GM23248 (cell line): Measurements from ENCODE around the gene PRKCE. TPM values are rescaled to one million over a fixed set of nuclear protein-coding genes. Genes with fewer than 3 reads are reported as not detected.

Source experiments
- DNase-seq: peaks from one replicate; pipeline ENCODE4 v3.0.0-alpha.2; 2015
- H2AFZ ChIP-seq: fragments of 200-600 bp; sonication (generic); 2 replicates; pipeline ENCODE4 v1.6.1; 2016; ENCODE audit warnings: antibody characterized with exemption
- H3F3A ChIP-seq: fragments of 200-600 bp; sonication (generic); 2 replicates; pipeline ENCODE4 v1.6.1; 2016; ENCODE audit warnings: mild to moderate bottlenecking, antibody characterized with exemption, mixed run types; ENCODE audit not compliant: insufficient read depth
- H3K27ac ChIP-seq: fragments of 200-600 bp; sonication (generic); 2 replicates; pipeline ENCODE4 v1.5.1; 2016; ENCODE audit warnings: mild to moderate bottlenecking
- H3K27me3 ChIP-seq: fragments of 200-600 bp; sonication (generic); replicated peaks from 2 replicates; pipeline ENCODE4 v1.6.1; 2016; ENCODE audit warnings: mild to moderate bottlenecking; ENCODE audit not compliant: insufficient read depth
- H3K36me3 ChIP-seq: fragments of 200-600 bp; sonication (generic); 2 replicates; pipeline ENCODE4 v1.6.1; 2016; ENCODE audit warnings: low read depth, mild to moderate bottlenecking
- H3K4me1 ChIP-seq: fragments of 200-600 bp; sonication (generic); 2 replicates; pipeline ENCODE4 v1.6.1; 2016; ENCODE audit warnings: mild to moderate bottlenecking; ENCODE audit not compliant: insufficient read depth
- H3K4me2 ChIP-seq: fragments of 200-600 bp; sonication (generic); one replicate; pipeline ENCODE4 v1.6.1; 2016; ENCODE audit warnings: mild to moderate bottlenecking; ENCODE audit not compliant: unreplicated experiment
- H3K4me3 ChIP-seq: fragments of 200-600 bp; sonication (generic); 2 replicates; pipeline ENCODE4 v1.5.1; 2016; ENCODE audit warnings: mild to moderate bottlenecking
- H3K79me2 ChIP-seq: fragments of 200-600 bp; sonication (generic); 2 replicates; pipeline ENCODE4 v1.6.1; 2016; ENCODE audit warnings: mild to moderate bottlenecking; ENCODE audit not compliant: insufficient read depth
- H3K9ac ChIP-seq: fragments of 200-600 bp; sonication (generic); 2 replicates; pipeline ENCODE4 v1.6.1; 2016; ENCODE audit warnings: mild to moderate bottlenecking
- H3K9me2 ChIP-seq: fragments of 200-600 bp; sonication (generic); 2 replicates; pipeline ENCODE4 v1.6.1; 2016; ENCODE audit warnings: mixed run types, mild to moderate bottlenecking, moderate library complexity; ENCODE audit not compliant: insufficient read depth
- H3K9me3 ChIP-seq: fragments of 200-600 bp; sonication (generic); one replicate; pipeline ENCODE4 v1.6.1; 2017; ENCODE audit warnings: low read depth
- H4K20me1 ChIP-seq: fragments of 200-600 bp; sonication (generic); 2 replicates; pipeline ENCODE4 v1.6.0; 2016; ENCODE audit not compliant: insufficient read depth
- EZH2 ChIP-seq: fragments of 200-600 bp; sonication (generic); IDR thresholded peaks from 2 replicates; pipeline ENCODE4 v1.6.1; 2018; ENCODE audit warnings: antibody characterized with exemption, mild to moderate bottlenecking; ENCODE audit not compliant: insufficient read depth, poor library complexity, severe bottlenecking
- EZH2phosphoT487 ChIP-seq: fragments of 200-600 bp; sonication (generic); IDR thresholded peaks from 2 replicates; pipeline ENCODE4 v1.6.1; 2018; ENCODE audit warnings: antibody characterized with exemption, moderate library complexity, mild to moderate bottlenecking, low read depth; ENCODE audit not compliant: insufficient read depth
- WGBS, 2 experiments: methylation state at CpG; one replicate each; pipeline ENCODE4 v1.1.6; 2015 to 2017; ENCODE audit warnings: low lambda C conversion rate in 2 of 2, low coverage in 1 of 2; ENCODE audit errors: missing lambda C conversion rate in 2 of 2; 5-methylcytosine and 5-hydroxymethylcytosine counted together
- in situ Hi-C: fragments of 300-500 bp; cut with MboI; formaldehyde crosslinking; loops from 2 replicates; pipeline ENCODE4 v1.15.0; 2020
- polyA plus RNA-seq: library from polyadenylated mRNA; unstranded; fragments of >200 nt; fragmentation: Nextera tagmentation; extraction: Ambion mirVana; gene quantifications from 2 replicates; pipeline ENCODE4 v1.2.1, GENCODE V29; 2016
- total RNA-seq: library from RNA; depleted of rRNA; stranded (reverse); fragments of >200 nt; shearing (Covaris generic); gene quantifications from 2 replicates; pipeline ENCODE4 v1.2.3, GENCODE V29; 2014

Gene PRKCE
- total and polyA plus RNA-seq, 2 experiments from 2014 or later, result 5.9 to 7.0 TPM

DNA sequence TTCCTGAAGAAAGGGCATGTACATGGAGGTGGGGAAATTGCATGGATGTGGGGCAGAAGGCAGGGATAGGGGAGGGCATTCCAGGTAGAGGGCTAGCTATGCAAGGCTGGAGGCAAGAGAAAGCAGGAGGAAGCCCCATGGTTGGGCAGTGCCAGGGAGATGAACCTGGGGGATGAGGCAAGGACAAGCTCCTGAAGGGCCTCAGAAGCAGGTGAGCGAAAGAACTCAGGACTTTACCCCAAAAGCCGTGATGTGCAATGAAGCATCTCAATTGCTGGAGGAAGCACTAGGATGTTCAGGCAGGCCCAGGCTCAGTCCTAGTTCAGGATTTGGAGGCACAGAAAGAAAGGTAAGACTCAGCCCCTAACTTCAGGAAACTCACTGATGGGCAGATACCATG is 528.7 kb downstream of the PRKCE start:
- peaks cover 13% of the 10 kb centered on the region for H3F3A ChIP-seq
- H3K4me3 ChIP-seq, result no peak overlapping the region
- WGBS, 2 experiments, result 100% methylated on average over 2 of the region's 2 CpGs

DNA sequence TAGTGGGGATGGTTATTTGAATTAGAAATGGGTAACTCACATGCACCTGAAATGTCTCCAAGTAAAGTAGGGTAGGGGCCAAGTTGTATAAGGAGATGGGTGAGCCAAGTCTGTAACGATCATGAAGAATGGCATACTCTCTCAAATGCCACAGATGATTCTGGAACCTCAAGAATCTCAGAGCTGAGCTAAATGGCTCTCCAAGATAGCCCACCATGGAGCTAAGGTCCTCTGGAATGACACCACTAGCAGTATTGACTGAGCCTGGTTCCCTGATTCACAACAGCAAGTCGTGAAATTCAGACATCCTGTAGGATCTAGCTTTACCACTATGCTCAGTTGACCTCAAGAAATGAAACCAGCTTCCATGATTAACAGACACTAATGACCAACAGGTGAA is 529.8 kb downstream of the PRKCE start:
- Histone ChIP-seq H3K9ac (no peak overlapping the region), H3K27ac (no peak overlapping the region), H3K4me1 (peaks cover 17% of the 10 kb centered on the region), H2AFZ (no peak overlapping the region), H3K27me3 (no peaks in the 10 kb centered on the region), H3K79me2 (no peaks in the 10 kb centered on the region), H3K9me2 (no peaks in the 10 kb centered on the region), H3F3A (peaks cover 24% of the 10 kb centered on the region), H3K4me2 (no peak overlapping the region), H3K9me3 (no peaks in the 10 kb centered on the region), H4K20me1 (no peaks in the 10 kb centered on the region), H3K36me3 (no peaks in the 10 kb centered on the region), H3K4me3 (no peak overlapping the region)
- no peak for DNase-seq
- in situ Hi-C loops, result no loop called here
- 92 to 98% methylated on average over 2 of the region's 2 CpGs for WGBS, 2 experiments
- TF ChIP-seq EZH2phosphoT487 (no peak), EZH2 (no peak)

More for the DNA sequence above, 528.7 kb downstream of the PRKCE start:
- no peaks in the 10 kb centered on the region for H3K36me3 ChIP-seq
- H3K4me2 ChIP-seq, result no peak overlapping the region
- H4K20me1 ChIP-seq, result no peaks in the 10 kb centered on the region
- no peaks in the 10 kb centered on the region for H3K79me2 ChIP-seq
- TF ChIP-seq EZH2 (no peak), EZH2phosphoT487 (no peak)
- H3K27ac ChIP-seq, result no peak overlapping the region
- no peak overlapping the region for H2AFZ ChIP-seq
- no peaks in the 10 kb centered on the region for H3K9me3 ChIP-seq
- peaks cover 17% of the 10 kb centered on the region for H3K4me1 ChIP-seq
- in situ Hi-C loops, result no loop called here
- no peaks in the 10 kb centered on the region for H3K27me3 ChIP-seq
- H3K9me2 ChIP-seq, result no peaks in the 10 kb centered on the region
- DNase-seq, result no peak
- H3K9ac ChIP-seq, result no peak overlapping the region

DNA sequence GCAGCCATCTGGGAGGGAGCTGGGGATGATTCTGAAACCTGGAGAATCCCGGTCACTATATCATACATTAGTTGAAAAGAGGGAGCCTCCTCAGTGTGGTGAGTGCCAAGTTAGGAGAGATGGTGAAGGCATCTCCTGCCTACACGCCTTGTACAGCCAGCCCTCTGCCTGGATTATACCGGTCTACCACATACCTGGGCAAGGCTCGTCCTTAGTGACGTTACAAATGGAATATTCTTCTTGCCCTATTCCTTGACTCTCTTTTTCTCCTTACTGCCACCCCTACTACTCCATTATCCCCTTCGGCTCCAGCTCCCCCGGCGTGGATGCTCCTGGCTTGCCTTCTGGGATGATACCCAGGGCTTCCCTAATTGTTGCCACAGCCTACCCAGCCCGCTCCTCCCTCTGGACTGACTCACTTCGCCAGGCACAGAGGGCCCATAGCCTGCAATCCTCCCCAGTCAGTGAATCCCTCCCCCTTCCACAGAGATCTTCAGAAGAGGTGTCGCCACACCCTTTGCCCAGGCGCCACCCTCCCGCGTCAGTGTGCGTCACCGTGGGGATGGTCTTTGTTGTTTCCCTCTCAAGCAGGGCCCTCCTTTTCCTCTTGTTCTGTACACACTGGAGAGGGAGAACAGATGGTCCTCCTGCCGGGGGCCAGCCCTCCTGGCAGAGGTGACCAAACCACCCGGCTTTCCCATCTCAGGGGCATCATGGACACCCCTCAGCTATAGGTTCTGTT is 530.5 kb downstream of the PRKCE start:
- Histone ChIP-seq H2AFZ (no peak overlapping the region), H3K36me3 (no peaks in the 10 kb centered on the region), H3K4me1 (peaks cover 23% of the 10 kb centered on the region), H3K4me2 (no peak overlapping the region), H3K79me2 (no peaks in the 10 kb centered on the region), H3K9ac (no peak overlapping the region), H3K9me2 (no peaks in the 10 kb centered on the region), H3K4me3 (no peak overlapping the region), H3K27ac (no peak overlapping the region), H3K9me3 (no peaks in the 10 kb centered on the region), H3F3A (peaks cover 31% of the 10 kb centered on the region), H4K20me1 (no peaks in the 10 kb centered on the region), H3K27me3 (no peaks in the 10 kb centered on the region)
- no peak for DNase-seq
- no peak for TF ChIP-seq EZH2
- in situ Hi-C loops, result no loop called here
- WGBS, 2 experiments, result 92 to 93% methylated on average over 18 of the region's 18 CpGs

DNA sequence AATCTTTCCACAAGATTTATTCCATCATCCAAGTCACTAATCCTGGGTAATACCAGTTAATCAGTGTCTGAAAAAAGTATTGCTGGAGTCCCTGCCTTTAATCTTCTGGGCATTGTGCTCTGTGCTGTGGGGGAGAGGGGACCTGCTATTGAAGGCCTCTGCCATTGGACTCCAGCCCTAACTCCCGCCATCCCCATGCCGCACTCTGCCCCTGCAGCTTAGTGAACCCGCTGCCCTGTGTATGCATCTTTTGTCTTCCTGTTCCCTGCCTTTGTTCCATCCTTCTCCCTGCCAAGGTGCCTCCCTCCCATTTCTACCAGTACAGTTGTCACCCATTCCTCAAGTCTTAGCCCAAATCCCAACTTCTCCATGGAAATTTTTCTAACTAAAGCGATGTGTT is 532.0 kb downstream of the PRKCE start:
- Histone ChIP-seq H3K9ac (no peak overlapping the region), H3K4me2 (no peak overlapping the region), H2AFZ (no peak overlapping the region), H3K79me2 (no peaks in the 10 kb centered on the region), H3F3A (peaks cover 39% of the 10 kb centered on the region), H3K4me3 (no peak overlapping the region), H3K9me2 (no peaks in the 10 kb centered on the region), H3K27me3 (no peaks in the 10 kb centered on the region), H3K9me3 (no peaks in the 10 kb centered on the region), H3K27ac (no peak overlapping the region), H3K4me1 (peaks cover 27% of the 10 kb centered on the region), H4K20me1 (no peaks in the 10 kb centered on the region), H3K36me3 (no peaks in the 10 kb centered on the region)
- WGBS, 2 experiments, result 98 to 100% methylated on average over 4 of the region's 4 CpGs
- in situ Hi-C loops, result no loop called here
- DNase-seq, result no peak
- TF ChIP-seq EZH2 (no peak), EZH2phosphoT487 (no peak)
